Gastrocnemius medialis (tissue), 4 donors: Measurements from ENCODE around the gene ARVCF.

ENCODE experiments used
- CTCF ChIP-seq, 5 experiments: fragments of 450-650 bp in 3 of 5; fragments of 200-600 bp in 2 of 5; sonication (generic) in 2 of 5; IDR thresholded peaks in 4 of 5; conservative IDR thresholded peaks in 1 of 5; 1 replicate in 4 of 5; 2 replicates in 1 of 5; pipeline ENCODE4 v1.5.1; 2016 to 2019; ENCODE audit warnings: antibody characterized with exemption in 5 of 5, mild to moderate bottlenecking in 3 of 5, moderate library complexity in 3 of 5
- POLR2A ChIP-seq, 2 donors: fragments of 450-650 bp; IDR thresholded peaks; one replicate each; pipeline ENCODE4 v1.6.1; 2017; ENCODE audit warnings: antibody characterized with exemption in 2 of 2, mild to moderate bottlenecking in 2 of 2, moderate library complexity in 2 of 2

GRCh38 chr22:19977296-19978243 is 39.1 kb downstream of the ARVCF start:
- TF ChIP-seq POLR2A (IDR thresholded peaks at IDR 0.05) (no peak), CTCF (IDR thresholded peaks at IDR 0.05 in 4 of 5, conservative IDR thresholded peaks at IDR 0.05 in 1 of 5) (no peak)
